GM21526 (cell line): ENCODE results near the gene SLC8A1.

ENCODE experiments used
- ATAC-seq: cut with Tn5 transposase; IDR thresholded peaks from one replicate; pipeline ENCODE4 v1.9.1; 2021; ENCODE audit warnings: moderate library complexity; ENCODE audit not compliant: unreplicated experiment, low FRiP score

The SLC8A1 gene

GRCh38 chr2:40129725-40130124 lies 322.2 kb downstream of the SLC8A1 start:
- no peak for ATAC-seq

- ATAC-seq = no peak
Measured at GRCh38 chr2:40128796-40129195, 323.1 kb downstream of the SLC8A1 start.

- ATAC-seq = no peak
Measured at GRCh38 chr2:40127890-40128557, 323.9 kb downstream of the SLC8A1 start.

GRCh38 chr2:40127146-40127545 lies 324.7 kb downstream of the SLC8A1 start:
- ATAC-seq = no peak

GRCh38 chr2:40126006-40126405 lies 325.9 kb downstream of the SLC8A1 start:
- no peak for ATAC-seq

- ATAC-seq = no peak
Measured at GRCh38 chr2:40123746-40124145, 328.1 kb downstream of the SLC8A1 start.

GRCh38 chr2:40123326-40123725 lies 328.6 kb downstream of the SLC8A1 start:
- ATAC-seq = no peak

GRCh38 chr2:40120957-40121356 lies 330.9 kb downstream of the SLC8A1 start:
- ATAC-seq = no peak

GRCh38 chr2:40120026-40120425 lies 331.9 kb downstream of the SLC8A1 start:
- no peak for ATAC-seq

- ATAC-seq = no peak
Measured at GRCh38 chr2:40118622-40119021, 333.3 kb downstream of the SLC8A1 start.

- no peak for ATAC-seq
Measured at GRCh38 chr2:40115894-40116293, 336.0 kb downstream of the SLC8A1 start.

- no peak for ATAC-seq
Measured at GRCh38 chr2:40115348-40115747, 336.5 kb downstream of the SLC8A1 start.

GRCh38 chr2:40113997-40114396 lies 337.9 kb downstream of the SLC8A1 start:
- ATAC-seq = no peak

- ATAC-seq = no peak
Measured at GRCh38 chr2:40113272-40113968, 338.5 kb downstream of the SLC8A1 start.

GRCh38 chr2:40109381-40109780 lies 342.5 kb downstream of the SLC8A1 start:
- no peak for ATAC-seq

GRCh38 chr2:40108851-40109250 lies 343.0 kb downstream of the SLC8A1 start:
- no peak for ATAC-seq

- no peak for ATAC-seq
Measured at GRCh38 chr2:40106061-40106460, 345.8 kb downstream of the SLC8A1 start.

GRCh38 chr2:40105593-40105992 lies 346.3 kb downstream of the SLC8A1 start:
- no peak for ATAC-seq

- no peak for ATAC-seq
Measured at GRCh38 chr2:40103590-40103989, 348.3 kb downstream of the SLC8A1 start.

- ATAC-seq = no peak
Measured at GRCh38 chr2:40103163-40103562, 348.7 kb downstream of the SLC8A1 start.

- ATAC-seq = no peak
Measured at GRCh38 chr2:40102447-40102846, 349.4 kb downstream of the SLC8A1 start.

GRCh38 chr2:40101131-40101575 lies 350.7 kb downstream of the SLC8A1 start:
- ATAC-seq = peak; percentile 71
